EL (cell line): ENCODE results near the gene LASP1.

ENCODE experiments used
- DNase-seq: peaks from one replicate; pipeline ENCODE4 v3.0.0-alpha.2; 2016

The LASP1 gene

GRCh38 chr17:38870259-38871165 lies 654 bp downstream of the LASP1 start:
- DNase-seq: peak; percentile 81

- peak; percentile 91 for DNase-seq
Observed at GRCh38 chr17:38871247-38872015, 1.6 kb downstream of the LASP1 start.

GRCh38 chr17:38872027-38872511 lies 2.2 kb downstream of the LASP1 start:
- no peak for DNase-seq

- DNase-seq: no peak
Observed at GRCh38 chr17:38872671-38873385, 3.0 kb downstream of the LASP1 start.

- no peak for DNase-seq
Observed at GRCh38 chr17:38873640-38874380, 4.0 kb downstream of the LASP1 start.

GRCh38 chr17:38874505-38875400 lies 4.9 kb downstream of the LASP1 start:
- peak; percentile 49 for DNase-seq

- peak; percentile 87 for DNase-seq
Observed at GRCh38 chr17:38875477-38876075, 5.7 kb downstream of the LASP1 start.

GRCh38 chr17:38877130-38877851 lies 7.4 kb downstream of the LASP1 start:
- DNase-seq: no peak

GRCh38 chr17:38879878-38880665 lies 10.2 kb downstream of the LASP1 start:
- peak; percentile 98 for DNase-seq

GRCh38 chr17:38881600-38882191 lies 11.8 kb downstream of the LASP1 start:
- peak; percentile 48 for DNase-seq

- no peak for DNase-seq
Observed at GRCh38 chr17:38882870-38883269, 13.0 kb downstream of the LASP1 start.

- no peak for DNase-seq
Observed at GRCh38 chr17:38883592-38884526, 14.0 kb downstream of the LASP1 start.

- no peak for DNase-seq
Observed at GRCh38 chr17:38885044-38885727, 15.3 kb downstream of the LASP1 start.

- no peak for DNase-seq
Observed at GRCh38 chr17:38885728-38886642, 16.1 kb downstream of the LASP1 start.

GRCh38 chr17:38886643-38887010 lies 16.8 kb downstream of the LASP1 start:
- no peak for DNase-seq

- no peak for DNase-seq
Observed at GRCh38 chr17:38888842-38889241, 19.0 kb downstream of the LASP1 start.
